ENCODE results near the gene SLC9A9.

- no peak for TF ChIP-seq CTCF (IDR thresholded peaks at IDR 0.05 in 8 of 11, conservative IDR thresholded peaks at IDR 0.05 in 3 of 11)
- TF ChIP-seq POLR2AphosphoS5 (IDR thresholded peaks at IDR 0.05): no peak
These were observed 426.7 kb downstream of the SLC9A9 start for GRCh38 chr3:143421556-143421955.
